Endothelial cell of umbilical vein (primary cell): ENCODE measurements around the gene SIPA1. TPM values are rescaled to one million over a fixed set of nuclear protein-coding genes. Genes with fewer than 3 reads are reported as not detected.

Source experiments
- BruUV-seq: library from RNA; stranded (reverse); fragments of 400-500 nt; replicated peaks from 2 replicates; lab custom pipeline; 2021; lab: Mats Ljungman, UMichigan
- CTCF ChIA-PET: fragments of 300-600, 350-600 bp; sonication (Branson Sonifier 250); formaldehyde crosslinking; loops from one replicate; lab custom pipeline; 2021; ENCODE audit warnings: antibody characterized with exemption, inconsistent platforms; lab: Charles Lee
- POLR2A ChIA-PET: fragments of 300-600, 350-600 bp; sonication (Branson Sonifier 250); formaldehyde crosslinking; loops from one replicate; lab custom pipeline; 2021; ENCODE audit warnings: antibody characterized with exemption, inconsistent platforms; lab: Charles Lee
- DNase-seq: peaks from one replicate; pipeline ENCODE4 v3.0.0-alpha.2; 2011; ENCODE audit warnings: low read depth, low spot score
- FAIRE-seq: peaks from 2 replicates; lab custom pipeline; 2011; peaks lifted over from hg19 to GRCh38; lab: Jason Lieb, UNC
- H2AFZ ChIP-seq: 2 replicates; pipeline ENCODE4 v1.6.0; 2012; ENCODE audit warnings: low read depth, low read length, control low read depth, inconsistent platforms
- H3K27ac ChIP-seq: 2 replicates; pipeline ENCODE4 v1.5.1; 2011; ENCODE audit warnings: low read depth, mild to moderate bottlenecking, control low read depth, low read length, moderate library complexity; ENCODE audit not compliant: insufficient read depth
- H3K27me3 ChIP-seq, 2 experiments: 2 replicates each; pipeline versions ENCODE4 v1.6.0 to v1.6.1; 2011; ENCODE audit warnings: low read length in 2 of 2, mixed read lengths in 1 of 2; ENCODE audit not compliant: control insufficient read depth in 2 of 2, insufficient read depth in 2 of 2
- H3K36me3 ChIP-seq, 2 experiments: 2 replicates in 1 of 2; 3 replicates in 1 of 2; pipeline ENCODE4 v1.5.1; 2011; ENCODE audit warnings: low read length in 2 of 2, mild to moderate bottlenecking in 1 of 2, moderate library complexity in 1 of 2; ENCODE audit not compliant: control insufficient read depth in 2 of 2, insufficient read depth in 2 of 2; ENCODE audit errors: extremely low read depth in 1 of 2
- H3K4me1 ChIP-seq: 3 replicates; pipeline ENCODE4 v1.5.1; 2011; ENCODE audit warnings: mild to moderate bottlenecking, low read length; ENCODE audit not compliant: control insufficient read depth, insufficient read depth; ENCODE audit errors: extremely low read depth
- H3K4me2 ChIP-seq: 2 replicates; pipeline ENCODE4 v1.6.1; 2011; ENCODE audit warnings: low read length, control low read depth, mixed read lengths; ENCODE audit not compliant: insufficient read depth
- H3K4me3 ChIP-seq, 3 experiments: fragments of 200-600 bp in 1 of 3; sonication (generic), shearing (Covaris generic) in 1 of 3; replicated peaks in 1 of 3; 2 replicates each; pipeline ENCODE4 v1.5.1; 2011 to 2016; ENCODE audit warnings: control low read depth in 3 of 3, low read length in 3 of 3, mild to moderate bottlenecking in 2 of 3, inconsistent platforms in 1 of 3, low read depth in 1 of 3, moderate library complexity in 1 of 3; ENCODE audit not compliant: insufficient read depth in 1 of 3
- H3K79me2 ChIP-seq: 2 replicates; pipeline ENCODE4 v1.6.0; 2012; ENCODE audit warnings: low read length, inconsistent platforms; ENCODE audit not compliant: control insufficient read depth, insufficient read depth
- H3K9ac ChIP-seq: replicated peaks from 2 replicates; pipeline ENCODE3; 2011; ENCODE audit warnings: low read length, control low read depth; ENCODE audit not compliant: insufficient read depth; ENCODE audit errors: extremely low read depth
- H3K9me1 ChIP-seq: replicated peaks from 3 replicates; pipeline ENCODE4 v1.6.0; 2011; ENCODE audit warnings: mild to moderate bottlenecking, low read length; ENCODE audit not compliant: control insufficient read depth, insufficient read depth; ENCODE audit errors: extremely low read depth
- H3K9me3 ChIP-seq: replicated peaks from 2 replicates; pipeline ENCODE4 v1.5.1; 2012; ENCODE audit warnings: low read length, inconsistent platforms; ENCODE audit not compliant: control insufficient read depth, insufficient read depth
- H4K20me1 ChIP-seq: replicated peaks from 2 replicates; pipeline ENCODE3; 2011; ENCODE audit warnings: mild to moderate bottlenecking, low read length; ENCODE audit not compliant: control insufficient read depth, insufficient read depth; ENCODE audit errors: extremely low read depth
- CTCF ChIP-seq, 2 donors: IDR thresholded peaks; 1 replicate in 1 of 2; 2 replicates in 1 of 2; pipeline ENCODE4 v1.5.1; 2011; ENCODE audit warnings: low read length in 2 of 2, mild to moderate bottlenecking in 2 of 2, moderate library complexity in 2 of 2, control low read depth in 1 of 2, inconsistent platforms in 1 of 2, low read depth in 1 of 2; ENCODE audit not compliant: insufficient read depth in 1 of 2; ENCODE audit errors: extremely low read depth in 1 of 2
- FOS ChIP-seq: IDR thresholded peaks from 2 replicates; pipeline ENCODE4 v1.6.1; 2011; ENCODE audit warnings: mild to moderate bottlenecking, low read length, moderate library complexity, borderline replicate concordance; ENCODE audit not compliant: insufficient read depth
- GATA2 ChIP-seq: IDR thresholded peaks from 2 replicates; pipeline ENCODE4 v1.7.0; 2011; ENCODE audit warnings: low read depth, mild to moderate bottlenecking, moderate library complexity, mixed read lengths, low read length; ENCODE audit not compliant: insufficient read length, insufficient read depth
- MAX ChIP-seq: IDR thresholded peaks from 2 replicates; pipeline ENCODE4 v1.6.1; 2011; ENCODE audit not compliant: insufficient read depth, insufficient read length
- MYC ChIP-seq: IDR thresholded peaks from one replicate; pipeline ENCODE4 v1.6.1; 2011; ENCODE audit warnings: mild to moderate bottlenecking, low read depth, low read length
- POLR2A ChIP-seq: IDR thresholded peaks from 2 replicates; pipeline ENCODE4 v1.6.1; 2012; ENCODE audit warnings: low read depth, mild to moderate bottlenecking, control low read depth, low read length
- POLR2AphosphoS5 ChIP-seq: IDR thresholded peaks from 2 replicates; pipeline ENCODE4 v1.6.1; 2012; ENCODE audit warnings: low read depth, mild to moderate bottlenecking, control low read depth, low read length, moderate library complexity; ENCODE audit not compliant: insufficient read depth
- dilution Hi-C: fragments of 300-500 bp; cut with MboI; formaldehyde crosslinking; loops from one replicate; pipeline ENCODE4 v1.15.0; 2019; ENCODE audit warnings: low sequenced_read_pairs; ENCODE audit not compliant: extremely low pct_ligation_motif_present
- intact Hi-C: fragments of 100-400 bp; cut with micrococcal nuclease; formaldehyde crosslinking; loops from one replicate; pipeline ENCODE4 v1.10.0; 2022
- polyA plus RNA-seq, 4 experiments: library from polyadenylated mRNA; depleted of rRNA in 3 of 4; stranded (reverse) in 3 of 4; unstranded in 1 of 4; fragments of >200 nt; gene quantifications; 2 replicates each; pipeline versions ENCODE4 v1.2.1 to v1.2.3, GENCODE V29; 2011 to 2012; ENCODE audit warnings: missing spikeins in 1 of 4
- total RNA-seq: library from RNA; stranded (reverse); gene quantifications from 2 replicates; pipeline ENCODE4 v1.2.3, GENCODE V29; 2021

Gene SIPA1
- total and polyA plus RNA-seq, 2 donors (not counting 3 experiments of a cell fraction or from before 2014, with no cell fraction given), result 67.5 to 119 TPM

DNA sequence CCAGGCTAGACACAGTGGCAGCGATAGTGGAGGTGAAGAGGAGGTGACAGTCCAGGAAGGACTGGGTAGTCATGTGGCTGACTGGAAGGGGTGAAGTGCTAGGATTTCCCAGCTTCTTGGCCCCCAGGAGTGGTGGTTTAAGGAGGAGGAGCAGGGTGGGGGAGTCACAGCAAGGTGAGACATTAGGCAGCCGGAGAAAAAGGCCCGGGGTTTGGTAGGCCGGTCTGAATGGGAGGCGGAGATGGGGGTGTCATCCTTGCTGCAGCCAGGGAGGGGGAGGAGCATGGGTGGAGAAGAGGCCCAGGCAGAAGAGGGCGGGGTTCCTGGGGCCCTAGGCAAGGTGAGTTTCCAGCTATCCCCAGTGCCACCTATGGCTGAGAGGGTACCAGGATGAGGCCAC lies 6.1 kb downstream of the SIPA1 start:
- H4K20me1 ChIP-seq, result no peaks in the 10 kb centered on the region
- dilution Hi-C loops, result no loop called here
- no peak overlapping the region for H3K9ac ChIP-seq
- H3K9me3 ChIP-seq, result no peaks in the 10 kb centered on the region
- H3K9me1 ChIP-seq, result no peaks in the 10 kb centered on the region
- H3K4me2 ChIP-seq, result no peak overlapping the region
- H3K27ac ChIP-seq, result no peak overlapping the region
- TF ChIP-seq GATA2 (no peak), MAX (no peak), MYC (no peak), POLR2A (no peak), POLR2AphosphoS5 (no peak), CTCF (IDR thresholded peaks at IDR 0.05; ENCODE audit: extremely low read depth in 1 of 2, insufficient read depth in 1 of 2, low read depth in 1 of 2, low read length in 2 of 2) (no peak), FOS (no peak)
- H3K27me3 ChIP-seq, result no peaks in the 10 kb centered on the region
- no TSS peak for BruUV-seq
- peaks cover 36% of the 10 kb centered on the region for H3K4me1 ChIP-seq
- intact Hi-C loops, result no loop called here
- no peak overlapping the region for H2AFZ ChIP-seq
- DNase-seq, result no peak
- H3K79me2 ChIP-seq, result peaks cover 10% of the 10 kb centered on the region
- FAIRE-seq, result no peak
- ChIA-PET CTCF (no interaction called here), POLR2A (no interaction called here)
- H3K36me3 ChIP-seq, result peaks cover 3 to 22% of the 10 kb centered on the region in 2 experiments
- H3K4me3 ChIP-seq, result no peak overlapping the region
